Measurements from ENCODE around the gene AUP1. TPM values are rescaled to one million over a fixed set of nuclear protein-coding genes. Genes with fewer than 3 reads are reported as not detected.

AUP1 gene
- polyA plus RNA-seq, 3 donors: 130 to 385 (median 149) TPM

DNA sequence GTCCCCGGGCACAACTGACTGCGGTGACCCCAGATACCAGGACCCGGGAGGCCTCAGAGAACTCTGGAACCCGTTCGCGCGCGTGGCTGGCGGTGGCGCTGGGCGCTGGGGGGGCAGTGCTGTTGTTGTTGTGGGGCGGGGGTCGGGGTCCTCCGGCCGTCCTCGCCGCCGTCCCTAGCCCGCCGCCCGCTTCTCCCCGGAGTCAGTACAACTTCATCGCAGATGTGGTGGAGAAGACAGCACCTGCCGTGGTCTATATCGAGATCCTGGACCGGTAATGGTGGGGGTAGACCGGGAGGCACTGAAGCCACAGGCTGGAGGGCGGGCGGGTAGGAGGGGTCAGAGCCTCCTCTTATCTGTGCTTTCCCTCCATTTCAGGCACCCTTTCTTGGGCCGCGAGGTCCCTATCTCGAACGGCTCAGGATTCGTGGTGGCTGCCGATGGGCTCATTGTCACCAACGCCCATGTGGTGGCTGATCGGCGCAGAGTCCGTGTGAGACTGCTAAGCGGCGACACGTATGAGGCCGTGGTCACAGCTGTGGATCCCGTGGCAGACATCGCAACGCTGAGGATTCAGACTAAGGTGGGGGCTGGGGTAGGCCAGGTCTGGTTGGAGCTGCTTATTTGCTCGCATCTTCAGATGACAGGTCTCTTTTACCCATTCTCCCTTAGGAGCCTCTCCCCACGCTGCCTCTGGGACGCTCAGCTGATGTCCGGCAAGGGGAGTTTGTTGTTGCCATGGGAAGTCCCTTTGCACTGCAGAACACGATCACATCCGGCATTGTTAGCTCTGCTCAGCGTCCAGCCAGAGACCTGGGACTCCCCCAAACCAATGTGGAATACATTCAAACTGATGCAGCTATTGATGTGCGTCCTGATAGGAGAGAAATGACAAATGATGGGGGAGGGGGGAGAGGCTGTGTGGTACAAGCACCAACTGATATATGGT, 1.0 kb upstream of the AUP1 start:
- Histone ChIP-seq H3K79me2 (ENCODE audit: insufficient read depth, low read length) (peaks cover 29% of the 10 kb centered on the region), H3K4me3 (replicated peaks in 1 of 3; ENCODE audit: low read depth in 2 of 3, low read length in 3 of 3) (peak overlapping the region; percentile 65 to 96 (median 87)), H4K20me1 (ENCODE audit: insufficient read depth, low read length) (peaks cover 26% of the 10 kb centered on the region), H3K9me3 (replicated peaks in 1 of 2; ENCODE audit: control insufficient read depth in 1 of 2, insufficient read depth in 1 of 2, low read length in 2 of 2) (no peaks in the 10 kb centered on the region), H3K27ac (ENCODE audit: low read depth in 1 of 2, low read length in 2 of 2) (peak overlapping the region; percentile 15 to 95), H2AFZ (ENCODE audit: insufficient read depth, low read depth, low read length, poor library complexity, severe bottlenecking) (peak overlapping the region; percentile 93), H3K27me3 (ENCODE audit: control insufficient read depth in 2 of 2, insufficient read depth in 2 of 2, low read length in 2 of 2) (no peaks in the 10 kb centered on the region), H3K9ac (ENCODE audit: insufficient read depth, low read length, poor library complexity, severe bottlenecking) (peak overlapping the region; percentile 96), H3K36me3 (replicated peaks in 1 of 2; ENCODE audit: control insufficient read depth in 1 of 2, insufficient read depth in 2 of 2, low read length in 2 of 2) (peaks cover 23 to 40% of the 10 kb centered on the region in 2 donors), H3K4me1 (ENCODE audit: control insufficient read depth in 1 of 2, insufficient read depth in 2 of 2, low read length in 2 of 2) (peaks cover 28 to 46% of the 10 kb centered on the region in 2 donors), H3K4me2 (replicated peaks; ENCODE audit: extremely low read depth, low read length, poor library complexity, severe bottlenecking) (peak overlapping the region; percentile 96)
- WGBS (ENCODE audit: insufficient coverage): under 1% methylated on average over 41 of the region's 54 CpGs
- DNase-seq: peak; percentile 31 to 75 (median 50)
- H3K27me3 Mint-ChIP-seq (ENCODE audit: low read depth in 3 of 3): peaks cover 0 to 3% (median 0%) of the 10 kb centered on the region in 3 donors
- peak overlapping the region; percentile 94 to 98 for H3K4me3 Mint-ChIP-seq
- peaks cover 42% of the 10 kb centered on the region for H3K4me1 Mint-ChIP-seq
- TF ChIP-seq, protein P1, sequence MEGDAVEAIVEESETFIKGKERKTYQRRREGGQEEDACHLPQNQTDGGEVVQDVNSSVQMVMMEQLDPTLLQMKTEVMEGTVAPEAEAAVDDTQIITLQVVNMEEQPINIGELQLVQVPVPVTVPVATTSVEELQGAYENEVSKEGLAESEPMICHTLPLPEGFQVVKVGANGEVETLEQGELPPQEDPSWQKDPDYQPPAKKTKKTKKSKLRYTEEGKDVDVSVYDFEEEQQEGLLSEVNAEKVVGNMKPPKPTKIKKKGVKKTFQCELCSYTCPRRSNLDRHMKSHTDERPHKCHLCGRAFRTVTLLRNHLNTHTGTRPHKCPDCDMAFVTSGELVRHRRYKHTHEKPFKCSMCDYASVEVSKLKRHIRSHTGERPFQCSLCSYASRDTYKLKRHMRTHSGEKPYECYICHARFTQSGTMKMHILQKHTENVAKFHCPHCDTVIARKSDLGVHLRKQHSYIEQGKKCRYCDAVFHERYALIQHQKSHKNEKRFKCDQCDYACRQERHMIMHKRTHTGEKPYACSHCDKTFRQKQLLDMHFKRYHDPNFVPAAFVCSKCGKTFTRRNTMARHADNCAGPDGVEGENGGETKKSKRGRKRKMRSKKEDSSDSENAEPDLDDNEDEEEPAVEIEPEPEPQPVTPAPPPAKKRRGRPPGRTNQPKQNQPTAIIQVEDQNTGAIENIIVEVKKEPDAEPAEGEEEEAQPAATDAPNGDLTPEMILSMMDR (IDR thresholded peaks at IDR 0.05): no peak
- peaks cover 0 to 8% (median 0%) of the 10 kb centered on the region in 7 donors for H3K9me3 Mint-ChIP-seq
- H3K27ac Mint-ChIP-seq: peak overlapping the region; percentile 60 to 95 (median 75)
- H3K36me3 Mint-ChIP-seq: peaks cover 42 to 47% of the 10 kb centered on the region in 2 donors
- intact Hi-C loops (cut with micrococcal nuclease): loop anchor here in 1 of 2 donors (10.0 kb wide), 1 partner anchor 54 kb away; no protein-coding TSS in a partner anchor

DNA sequence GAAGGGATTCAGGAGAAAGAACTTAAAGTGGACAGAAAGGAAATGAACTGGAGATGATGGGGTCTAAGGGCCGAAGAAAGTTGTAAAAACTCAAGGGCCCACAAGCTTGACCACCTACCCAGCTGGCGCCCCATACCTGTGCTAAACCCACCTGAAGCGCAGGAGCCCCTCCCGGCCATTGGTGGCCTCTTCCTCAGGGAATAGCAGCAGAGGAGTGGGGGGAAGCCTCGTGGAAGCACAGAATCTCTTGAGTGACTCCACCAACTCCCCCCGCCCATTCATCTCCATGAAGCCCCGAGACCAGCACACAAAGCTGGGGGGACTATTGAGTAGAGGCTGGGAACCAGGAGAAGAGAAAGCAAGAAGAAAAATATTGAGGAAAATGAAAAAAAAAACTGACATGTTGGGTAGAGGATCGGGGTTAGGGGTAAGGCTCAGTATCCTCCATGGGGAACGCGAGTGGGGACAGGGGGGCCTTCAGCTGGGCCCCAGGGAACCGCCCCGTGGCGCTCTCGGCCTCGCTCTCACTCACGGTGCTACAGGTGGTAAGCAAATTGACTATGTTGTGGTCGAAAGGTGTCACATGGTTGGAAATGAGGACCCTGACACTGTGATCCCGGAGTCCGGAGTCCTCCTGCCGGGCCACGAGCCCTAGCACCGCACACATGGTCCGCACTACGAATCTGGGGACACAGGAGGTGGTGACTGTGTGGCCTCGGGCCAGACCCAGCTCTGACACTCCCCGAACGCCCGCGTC, 728 bp downstream of the AUP1 start:
- H3K9me3 Mint-ChIP-seq: peaks cover 0 to 8% (median 0%) of the 10 kb centered on the region in 7 donors
- Histone ChIP-seq H3K4me1 (ENCODE audit: control insufficient read depth in 1 of 2, insufficient read depth in 2 of 2, low read length in 2 of 2) (peaks cover 28 to 46% of the 10 kb centered on the region in 2 donors), H3K9ac (ENCODE audit: insufficient read depth, low read length, poor library complexity, severe bottlenecking) (peak overlapping the region; percentile 96), H3K4me3 (replicated peaks in 1 of 3; ENCODE audit: low read depth in 2 of 3, low read length in 3 of 3) (peak overlapping the region; percentile 65 to 96 (median 87)), H3K9me3 (replicated peaks in 1 of 2; ENCODE audit: control insufficient read depth in 1 of 2, insufficient read depth in 1 of 2, low read length in 2 of 2) (no peaks in the 10 kb centered on the region), H3K4me2 (replicated peaks; ENCODE audit: extremely low read depth, low read length, poor library complexity, severe bottlenecking) (peak overlapping the region; percentile 96), H3K27ac (ENCODE audit: low read depth in 1 of 2, low read length in 2 of 2) (peak overlapping the region; percentile 91 to 95), H3K27me3 (ENCODE audit: control insufficient read depth in 2 of 2, insufficient read depth in 2 of 2, low read length in 2 of 2) (no peaks in the 10 kb centered on the region), H3K36me3 (replicated peaks in 1 of 2; ENCODE audit: control insufficient read depth in 1 of 2, insufficient read depth in 2 of 2, low read length in 2 of 2) (peaks cover 23 to 40% of the 10 kb centered on the region in 2 donors), H4K20me1 (ENCODE audit: insufficient read depth, low read length) (peaks cover 26% of the 10 kb centered on the region), H2AFZ (ENCODE audit: insufficient read depth, low read depth, low read length, poor library complexity, severe bottlenecking) (peak overlapping the region; percentile 90), H3K79me2 (ENCODE audit: insufficient read depth, low read length) (peaks cover 29% of the 10 kb centered on the region)
- TF ChIP-seq, protein P1 (IDR thresholded peaks at IDR 0.05): no peak
- WGBS (ENCODE audit: insufficient coverage): 1% methylated on average over 20 of the region's 29 CpGs
- DNase-seq: no peak
- H3K4me3 Mint-ChIP-seq: peak overlapping the region; percentile 94 to 98
- peaks cover 42% of the 10 kb centered on the region for H3K4me1 Mint-ChIP-seq
- H3K27me3 Mint-ChIP-seq (ENCODE audit: low read depth in 3 of 3): peaks cover 0 to 8% (median 5%) of the 10 kb centered on the region in 3 donors
- H3K27ac Mint-ChIP-seq: peak overlapping the region; percentile 95 to 98 (median 96)
- H3K36me3 Mint-ChIP-seq: peaks cover 36 to 47% of the 10 kb centered on the region in 2 donors
- intact Hi-C loops (cut with micrococcal nuclease): loop anchor here (1.0 to 5.0 kb wide), 4 partner anchors 21 to 71 kb away; partner anchors contain the start of genes CCDC142 (in 2 of the 2), INO80B (in 2 of the 2), TTC31 (in 2 of the 2) and WBP1 (in 2 of the 2)
